Small intestine (tissue), 7 donors: Measurements from ENCODE around the gene SPATA7. TPM values are rescaled to one million over a fixed set of nuclear protein-coding genes. Genes with fewer than 3 reads are reported as not detected.

ENCODE experiments used
- DNase-seq, 2 donors: peaks; one replicate each; pipeline versions ENCODE4 v3.0.0 to v3.0.0-alpha.2; 2013
- FAIRE-seq: peaks from 2 replicates; lab custom pipeline; 2012; peaks lifted over from hg19 to GRCh38; lab: Jason Lieb, UNC
- H3K27ac ChIP-seq, 3 donors: one replicate each; pipeline ENCODE4 v1.5.1; 2013; ENCODE audit warnings: low read length in 2 of 3, mild to moderate bottlenecking in 2 of 3, control low read depth in 1 of 3, inconsistent platforms in 1 of 3, low read depth in 1 of 3, moderate library complexity in 1 of 3
- H3K27me3 ChIP-seq, 3 donors: one replicate each; pipeline ENCODE4 v1.6.1; 2013; ENCODE audit warnings: low read length in 3 of 3, inconsistent platforms in 1 of 3; ENCODE audit not compliant: control insufficient read depth in 3 of 3, insufficient read depth in 3 of 3
- H3K36me3 ChIP-seq, 3 donors: one replicate each; pipeline ENCODE4 v1.6.1; 2013; ENCODE audit warnings: low read length in 3 of 3, inconsistent platforms in 1 of 3, low read depth in 1 of 3, mild to moderate bottlenecking in 1 of 3, moderate library complexity in 1 of 3; ENCODE audit not compliant: control insufficient read depth in 3 of 3, insufficient read depth in 2 of 3
- H3K4me1 ChIP-seq, 3 donors: one replicate each; pipeline ENCODE4 v1.6.1; 2013; ENCODE audit warnings: low read length in 2 of 3, inconsistent platforms in 1 of 3, low read depth in 1 of 3, mild to moderate bottlenecking in 1 of 3, moderate library complexity in 1 of 3; ENCODE audit not compliant: control insufficient read depth in 3 of 3, insufficient read depth in 2 of 3
- H3K4me3 ChIP-seq, 3 donors: one replicate each; pipeline ENCODE4 v1.5.1; 2013; ENCODE audit warnings: low read length in 3 of 3, control low read depth in 1 of 3, inconsistent platforms in 1 of 3, low read depth in 1 of 3, mild to moderate bottlenecking in 1 of 3, moderate library complexity in 1 of 3
- H3K9me3 ChIP-seq, 2 donors: one replicate each; pipeline ENCODE4 v1.6.1; 2013; ENCODE audit warnings: low read depth in 1 of 2, low read length in 1 of 2; ENCODE audit not compliant: control insufficient read depth in 2 of 2, insufficient read depth in 1 of 2
- WGBS, 3 donors: extraction: QIAGEN DNeasy Blood & Tissue Kit; methylation state at CpG; one replicate each; pipeline ENCODE4 v1.1.7; 2013; 5-methylcytosine and 5-hydroxymethylcytosine counted together
- polyA plus RNA-seq, 4 donors: library from polyadenylated mRNA; stranded (reverse) in 3 of 4; unstranded in 1 of 4; fragments of 200-250 nt in 3 of 4; fragments of 120-200 nt in 1 of 4; gene quantifications; one replicate each; pipeline versions ENCODE4 v1.2.1 to v1.2.3, GENCODE V29; 2013
- donor health status: healthy with polysubstance abuse.
- donor health status: control.
- donor health status: control.
- donor health status: Bipolar disorder and iron deficiency.
- donor health status: healthy.

Gene SPATA7
- polyA plus RNA-seq, 4 donors = 0.81 to 15.7 (median 2.8) TPM

DNA sequence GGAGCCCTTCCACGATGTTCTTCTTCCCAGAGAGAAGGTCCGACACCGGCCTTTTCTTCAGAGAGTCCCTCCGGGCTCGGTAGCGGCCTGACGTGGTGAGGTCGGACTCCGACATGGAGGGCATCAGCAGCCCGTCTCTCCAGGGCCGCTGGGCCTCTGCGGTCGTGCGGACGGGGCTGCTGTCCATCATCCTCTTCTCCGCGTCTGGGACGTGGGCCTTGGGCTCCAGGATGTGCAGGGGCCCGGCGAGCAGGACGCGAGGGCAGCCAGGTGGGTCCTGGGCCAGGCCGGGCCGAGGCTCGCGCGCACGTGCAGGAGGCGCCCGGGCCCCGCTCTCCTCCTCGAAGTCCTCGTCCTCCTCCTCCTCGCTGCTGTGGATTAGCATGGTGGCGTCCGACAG, 93.5 kb downstream of the SPATA7 start:
- Histone ChIP-seq H3K27ac (no peak overlapping the region), H3K9me3 (no peaks in the 10 kb centered on the region), H3K4me1 (peaks cover 0 to 6% (median 4%) of the 10 kb centered on the region in 3 donors), H3K27me3 (no peaks in the 10 kb centered on the region), H3K4me3 (no peak overlapping the region), H3K36me3 (peaks cover 3 to 26% (median 5%) of the 10 kb centered on the region in 3 donors)
- FAIRE-seq = no peak
- DNase-seq = no peak
- 96 to 99% (median 97%) methylated on average over 34 to 36 of the region's 36 CpGs for WGBS, 3 donors

DNA sequence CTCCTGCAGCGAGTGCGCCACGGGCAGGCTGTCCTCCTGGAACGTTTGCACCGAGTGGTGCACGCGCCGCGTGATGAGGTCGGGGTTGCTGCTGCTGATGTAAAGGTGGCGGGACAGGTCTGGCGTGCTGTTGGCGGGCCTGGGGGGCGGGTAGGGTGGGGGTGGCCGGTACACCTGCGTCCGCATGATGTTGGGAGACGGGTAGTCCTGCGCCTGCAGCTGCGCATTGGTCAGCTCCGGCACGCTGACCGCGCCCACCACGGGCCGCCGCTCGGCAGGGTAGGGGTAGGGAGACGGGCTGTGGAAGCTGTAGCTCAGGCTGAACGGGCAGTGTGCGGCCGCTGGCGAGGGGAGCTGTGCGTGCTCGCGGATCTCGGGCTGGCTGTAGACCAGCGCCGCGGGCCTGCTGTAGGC, 94.1 kb downstream of the SPATA7 start:
- no peaks in the 10 kb centered on the region for H3K9me3 ChIP-seq
- WGBS, 3 donors = 90 to 97% (median 94%) methylated on average over 32 to 40 of the region's 40 CpGs
- H3K27me3 ChIP-seq = no peaks in the 10 kb centered on the region
- FAIRE-seq = no peak
- H3K4me1 ChIP-seq = peaks cover 0 to under 1% (median 0%) of the 10 kb centered on the region in 3 donors
- no peak overlapping the region for H3K4me3 ChIP-seq
- peaks cover 3 to 28% (median 5%) of the 10 kb centered on the region in 3 donors for H3K36me3 ChIP-seq
- no peak for DNase-seq
- H3K27ac ChIP-seq = no peak overlapping the region

DNA sequence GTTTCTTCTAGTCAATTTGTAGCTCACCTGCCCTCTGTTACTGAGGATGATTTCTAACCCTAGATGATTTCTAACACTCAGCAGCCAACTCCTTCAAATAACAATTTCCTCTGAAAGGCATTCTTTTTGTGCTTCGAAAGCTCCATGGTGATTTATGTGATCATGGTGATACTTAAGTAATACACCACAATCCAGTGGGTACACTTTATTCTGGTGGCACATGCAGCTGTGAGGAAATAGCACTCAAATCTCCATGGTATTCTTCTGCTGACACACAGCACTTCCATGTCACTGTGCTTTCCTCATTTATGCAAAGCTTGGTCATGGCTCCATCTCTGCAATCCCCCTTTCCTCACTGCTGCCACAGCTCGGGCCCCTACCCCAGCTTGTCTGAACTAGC, 95.6 kb downstream of the SPATA7 start:
- Histone ChIP-seq H3K27me3 (no peaks in the 10 kb centered on the region), H3K9me3 (no peaks in the 10 kb centered on the region), H3K36me3 (peaks cover 0 to 31% (median 5%) of the 10 kb centered on the region in 3 donors), H3K4me1 (no peaks in the 10 kb centered on the region), H3K4me3 (no peak overlapping the region), H3K27ac (no peak overlapping the region)
- DNase-seq (no peak), FAIRE-seq (no peak)
- 83 to 98% (median 88%) methylated on average over 2 of the region's 2 CpGs for WGBS, 3 donors

DNA sequence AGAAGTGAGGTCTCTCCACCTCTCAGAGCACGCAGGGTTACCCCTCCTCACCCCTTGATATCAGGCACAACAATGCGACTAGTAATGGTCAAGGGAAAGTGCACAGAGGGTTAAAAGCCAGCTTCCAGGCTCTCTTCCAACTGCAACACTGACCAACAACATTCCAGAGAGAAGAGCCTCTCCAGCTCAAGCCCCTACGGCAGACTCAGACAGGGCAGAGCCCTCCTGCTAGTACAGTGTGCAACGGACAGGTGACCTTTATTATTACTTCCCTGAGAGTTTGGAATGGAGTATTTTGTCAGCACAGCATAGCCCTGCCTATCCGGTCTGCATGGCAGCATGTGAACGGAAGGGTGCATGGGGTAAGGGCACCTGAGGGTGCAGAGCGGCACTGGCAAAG, 96.3 kb downstream of the SPATA7 start:
- Histone ChIP-seq H3K36me3 (peaks cover 0 to 33% (median 4%) of the 10 kb centered on the region in 3 donors), H3K9me3 (no peaks in the 10 kb centered on the region), H3K27ac (no peak overlapping the region), H3K4me3 (no peak overlapping the region), H3K27me3 (no peaks in the 10 kb centered on the region), H3K4me1 (no peaks in the 10 kb centered on the region)
- DNase-seq (no peak), FAIRE-seq (no peak)
- 81 to 89% (median 89%) methylated on average over 7 of the region's 7 CpGs for WGBS, 3 donors

DNA sequence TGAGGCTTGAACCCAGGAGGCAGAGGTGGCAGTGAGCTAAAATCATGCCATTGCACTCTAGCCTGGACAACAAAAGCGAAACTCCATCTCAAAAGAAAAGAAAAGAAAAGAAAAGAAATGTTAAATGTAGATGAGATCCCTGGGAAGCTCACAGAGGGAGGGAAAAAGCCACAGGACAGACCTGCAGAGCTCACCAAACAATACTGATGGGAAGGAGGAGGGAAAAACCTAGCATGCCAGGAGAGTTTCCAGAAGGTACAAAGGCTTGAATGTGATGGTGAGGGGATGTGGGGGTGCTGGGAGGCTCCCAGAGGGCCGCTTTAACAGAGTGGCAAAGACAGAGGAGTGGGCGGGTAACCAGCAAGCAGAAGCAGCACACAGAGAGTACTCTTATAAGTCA, 97.1 kb downstream of the SPATA7 start:
- WGBS, 3 donors = 85 to 92% (median 92%) methylated on average over 3 of the region's 3 CpGs

More for the DNA sequence above, 97.1 kb downstream of the SPATA7 start:
- FAIRE-seq = no peak
- Histone ChIP-seq H3K27ac (no peak overlapping the region), H3K4me1 (no peaks in the 10 kb centered on the region), H3K36me3 (peaks cover 0 to 31% (median 3%) of the 10 kb centered on the region in 3 donors), H3K4me3 (no peak overlapping the region), H3K27me3 (no peaks in the 10 kb centered on the region), H3K9me3 (no peaks in the 10 kb centered on the region)
- DNase-seq = no peak

Other genes with a start within 250 kb of the SPATA7 start
- gene KCNK10, start 62.4 kb upstream of the SPATA7 start, polyA plus RNA-seq = 1 to 10 TPM; 1.9 to 3.6 (median 2.6) TPM
- gene PTPN21, start 169.3 kb downstream of the SPATA7 start, polyA plus RNA-seq = 10 to 100 TPM in 1 of 4 donors, 1 to 10 TPM in 3; 4.7 to 14.3 (median 9.2) TPM
- 10 to 100 TPM; 20.3 to 68.1 (median 25.0) TPM for gene ZC3H14, start 177.4 kb downstream of the SPATA7 start, polyA plus RNA-seq